Upper lobe of left lung (tissue), 4 donors: ENCODE data around the gene MT1H.

Experiments used
- CTCF ChIP-seq, 6 experiments: fragments of 450-650 bp in 4 of 6; fragments of 200-600 bp in 2 of 6; sonication (generic) in 2 of 6; IDR thresholded peaks; one replicate each; pipeline ENCODE4 v1.5.1; 2016 to 2019; ENCODE audit warnings: antibody characterized with exemption in 6 of 6
- POLR2A ChIP-seq, 4 donors: fragments of 450-650 bp; IDR thresholded peaks; one replicate each; pipeline ENCODE4 v1.5.1; 2016 to 2017; ENCODE audit warnings: antibody characterized with exemption in 4 of 4, mild to moderate bottlenecking in 2 of 4
- POLR2AphosphoS5 ChIP-seq, 2 donors: sonication (generic); formaldehyde crosslinking; IDR thresholded peaks; one replicate each; pipeline ENCODE4 v1.5.1; 2017; ENCODE audit warnings: antibody characterized with exemption in 2 of 2

GRCh38 chr16:56657555-56658326 lies 11.9 kb upstream of the MT1H start, which contains the start of gene MT1F:
- TF ChIP-seq POLR2A (IDR thresholded peaks at IDR 0.05), result peak in 1 of 4 donors; percentile 46
- TF ChIP-seq CTCF (IDR thresholded peaks at IDR 0.05), result no peak
- TF ChIP-seq POLR2AphosphoS5 (IDR thresholded peaks at IDR 0.05), result peak in 1 of 2 donors; percentile 15
